Muscle layer of colon (tissue), 2 donors: ENCODE measurements around the gene USP8.
"Not testable (repeated sequence)": the region's sequence is repeated elsewhere in the genome, so short reads cannot be mapped to it uniquely, and the experiment has no call there.

Experiments
- H3K27ac ChIP-seq: one replicate; pipeline ENCODE4 v1.7.0; 2013; ENCODE audit warnings: low read depth, mild to moderate bottlenecking, low read length, moderate library complexity
- H3K27me3 ChIP-seq, 2 donors: one replicate each; pipeline ENCODE4 v1.7.0; 2013; ENCODE audit warnings: low read length in 2 of 2, mild to moderate bottlenecking in 2 of 2; ENCODE audit not compliant: insufficient read depth in 2 of 2, control insufficient read depth in 1 of 2
- H3K36me3 ChIP-seq: one replicate; pipeline ENCODE4 v1.7.0; 2013; ENCODE audit warnings: mild to moderate bottlenecking, low read length; ENCODE audit not compliant: insufficient read depth
- H3K4me1 ChIP-seq: one replicate; pipeline ENCODE4 v1.7.0; 2013; ENCODE audit warnings: mild to moderate bottlenecking, low read length; ENCODE audit not compliant: insufficient read depth
- H3K4me3 ChIP-seq, 2 donors: one replicate each; pipeline ENCODE4 v1.7.0; 2013; ENCODE audit warnings: low read length in 2 of 2, low read depth in 1 of 2, mild to moderate bottlenecking in 1 of 2, moderate library complexity in 1 of 2
- H3K9ac ChIP-seq: one replicate; pipeline ENCODE4 v1.7.0; 2013; ENCODE audit warnings: low read length
- H3K9me3 ChIP-seq: one replicate; pipeline ENCODE4 v1.7.0; 2013; ENCODE audit warnings: mild to moderate bottlenecking, low read length
- donor health status: abdominal sarcoma.
- donor health status: Adenocarcinoma of cecum.

Gene USP8

DNA sequence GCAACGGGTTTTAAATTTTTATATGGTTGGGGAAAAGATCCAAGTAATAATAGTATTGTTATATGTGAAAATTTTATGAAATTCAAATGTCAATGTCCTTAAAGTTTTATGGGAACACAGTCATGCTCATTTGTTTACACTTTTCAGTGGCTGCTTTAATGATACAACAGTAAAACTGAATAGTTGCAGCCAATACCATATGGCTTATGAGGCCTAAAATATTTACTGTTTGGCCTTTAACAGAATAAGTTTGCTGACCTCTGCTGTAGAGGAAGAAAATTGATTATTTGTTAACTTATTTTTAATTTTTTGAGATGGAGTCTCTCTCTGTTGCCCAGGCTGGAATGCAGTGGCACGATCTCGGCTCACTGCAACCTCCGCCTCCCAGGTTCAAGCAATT, 77.6 kb downstream of the USP8 start:
- H3K27ac ChIP-seq = no peak overlapping the region
- H3K36me3 ChIP-seq = peaks cover 32% of the 10 kb centered on the region
- no peak overlapping the region for H3K9ac ChIP-seq
- no peak overlapping the region for H3K4me3 ChIP-seq
- H3K27me3 ChIP-seq = no peaks in the 10 kb centered on the region
- H3K4me1 ChIP-seq = no peaks in the 10 kb centered on the region
- H3K9me3 ChIP-seq = no peaks in the 10 kb centered on the region

- Histone ChIP-seq H3K27ac (no peak overlapping the region), H3K9ac (no peak overlapping the region), H3K27me3 (no peaks in the 10 kb centered on the region), H3K4me3 (no peak overlapping the region), H3K9me3 (no peaks in the 10 kb centered on the region), H3K4me1 (no peaks in the 10 kb centered on the region), H3K36me3 (peaks cover 26% of the 10 kb centered on the region)
These were observed 78.9 kb downstream of the USP8 start for GRCh38 chr15:50503144-50503543.

GRCh38 chr15:50505656-50506055, 81.5 kb downstream of the USP8 start:
- H3K27me3 ChIP-seq, H3K27ac ChIP-seq, H3K36me3 ChIP-seq, H3K4me1 ChIP-seq, H3K9me3 ChIP-seq, H3K9ac ChIP-seq, H3K4me3 ChIP-seq: not testable (repeated sequence)

DNA sequence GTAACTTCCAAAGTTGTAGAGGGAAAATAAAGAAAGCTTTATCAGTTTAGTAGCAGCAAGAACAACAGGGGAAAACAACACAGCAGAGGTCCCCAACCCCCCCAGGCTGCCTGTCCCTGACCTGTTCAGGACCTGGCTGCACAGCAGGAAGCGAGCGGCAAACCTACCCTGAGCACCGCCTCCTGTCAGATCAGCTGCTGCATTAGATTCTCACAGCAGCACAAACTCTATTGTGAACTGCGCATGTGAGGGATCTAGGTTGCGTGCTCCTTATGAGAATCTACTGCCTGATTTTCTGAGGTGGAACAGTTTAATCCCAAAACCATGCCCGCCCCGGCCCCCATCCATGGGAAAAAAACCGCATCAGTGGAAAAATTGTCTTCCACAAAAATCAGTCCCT, 81.9 kb downstream of the USP8 start:
- Histone ChIP-seq H3K4me3 (no peak overlapping the region), H3K4me1 (no peaks in the 10 kb centered on the region), H3K9me3 (no peaks in the 10 kb centered on the region), H3K27ac (no peak overlapping the region), H3K9ac (no peak overlapping the region), H3K36me3 (peaks cover 5% of the 10 kb centered on the region), H3K27me3 (no peaks in the 10 kb centered on the region)

- H3K4me1 ChIP-seq = no peaks in the 10 kb centered on the region
- no peaks in the 10 kb centered on the region for H3K36me3 ChIP-seq
These were observed 88.8 kb downstream of the USP8 start for GRCh38 chr15:50513001-50513400.

DNA sequence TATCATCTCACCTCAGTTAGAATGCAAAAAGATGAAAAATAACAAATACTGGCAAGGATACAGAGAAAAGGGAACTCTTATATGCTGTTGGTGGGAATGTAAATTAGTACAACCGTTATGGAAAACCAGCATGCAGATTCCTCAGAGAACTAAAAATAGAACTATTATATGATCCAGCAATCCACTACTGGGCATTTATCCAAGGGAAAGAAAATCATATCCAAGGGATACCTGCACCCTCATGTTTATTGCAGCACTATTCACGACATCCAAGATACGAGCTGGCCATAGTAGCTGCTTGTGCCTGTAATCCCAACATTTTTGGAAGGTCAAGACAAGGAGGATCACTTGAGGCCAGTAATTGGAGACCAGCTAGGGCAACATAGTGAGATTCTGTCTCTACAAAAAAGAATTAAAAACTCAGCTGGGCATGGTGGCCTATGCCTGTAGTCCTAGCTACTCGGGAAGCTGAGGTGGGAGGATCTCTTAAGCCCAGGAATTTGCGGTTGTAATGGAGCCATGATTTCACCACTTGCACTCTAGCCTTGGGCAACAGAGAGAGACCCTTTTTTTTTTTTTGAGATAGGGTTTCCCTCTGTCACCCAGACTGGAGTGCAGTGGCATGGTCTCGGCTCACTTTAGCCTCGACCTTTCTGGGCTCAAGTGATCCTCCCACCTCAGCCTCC, 95.7 kb downstream of the USP8 start:
- Histone ChIP-seq H3K27me3 (no peaks in the 10 kb centered on the region), H3K9ac (no peak overlapping the region), H3K36me3 (no peaks in the 10 kb centered on the region), H3K4me1 (no peaks in the 10 kb centered on the region), H3K4me3 (no peak overlapping the region), H3K27ac (no peak overlapping the region), H3K9me3 (peaks cover 4% of the 10 kb centered on the region)

More at GRCh38 chr15:50513001-50513400, 88.8 kb downstream of the USP8 start:
- Histone ChIP-seq H3K27ac (no peak overlapping the region), H3K9me3 (peaks cover 4% of the 10 kb centered on the region), H3K27me3 (no peaks in the 10 kb centered on the region), H3K4me3 (no peak overlapping the region), H3K9ac (no peak overlapping the region)

DNA sequence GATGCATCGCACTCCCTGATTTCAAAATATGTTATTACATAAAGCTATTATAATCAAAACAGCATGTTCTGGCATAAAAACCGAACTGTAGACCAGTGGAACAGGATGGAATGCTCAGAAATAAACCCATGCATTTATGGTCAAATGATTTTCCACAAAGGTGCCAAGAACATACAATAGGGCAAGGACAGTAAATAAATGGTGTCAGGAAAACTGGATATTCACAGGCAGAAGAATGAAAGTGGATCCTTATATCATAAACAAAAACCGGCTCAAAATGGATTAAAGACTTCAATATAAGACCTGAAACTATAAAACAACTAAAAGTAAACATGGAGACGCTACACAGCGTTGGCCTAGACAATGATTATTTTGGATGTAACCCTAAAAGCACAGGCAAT, 99.6 kb downstream of the USP8 start:
- H3K4me1 ChIP-seq = no peaks in the 10 kb centered on the region
- H3K27ac ChIP-seq = no peak overlapping the region

GRCh38 chr15:50531163-50531562, 107.0 kb downstream of the USP8 start:
- Histone ChIP-seq H3K9ac (no peak overlapping the region), H3K27me3 (no peaks in the 10 kb centered on the region), H3K27ac (no peak overlapping the region), H3K4me1 (no peaks in the 10 kb centered on the region), H3K36me3 (no peaks in the 10 kb centered on the region), H3K4me3 (no peak overlapping the region), H3K9me3 (no peaks in the 10 kb centered on the region)

More for the DNA sequence above, 99.6 kb downstream of the USP8 start:
- no peaks in the 10 kb centered on the region for H3K27me3 ChIP-seq
- H3K4me3 ChIP-seq = no peak overlapping the region
- H3K9ac ChIP-seq = no peak overlapping the region
- H3K9me3 ChIP-seq = no peaks in the 10 kb centered on the region
- no peaks in the 10 kb centered on the region for H3K36me3 ChIP-seq

- Histone ChIP-seq H3K4me3 (no peak overlapping the region), H3K9ac (no peak overlapping the region), H3K4me1 (no peaks in the 10 kb centered on the region), H3K27me3 (no peaks in the 10 kb centered on the region), H3K36me3 (no peaks in the 10 kb centered on the region), H3K27ac (no peak overlapping the region), H3K9me3 (no peaks in the 10 kb centered on the region)
These were observed 107.6 kb downstream of the USP8 start for GRCh38 chr15:50531766-50532165.

- H3K9ac ChIP-seq = no peak overlapping the region
- no peaks in the 10 kb centered on the region for H3K9me3 ChIP-seq
- no peak overlapping the region for H3K27ac ChIP-seq
- H3K36me3 ChIP-seq = no peaks in the 10 kb centered on the region
- H3K4me3 ChIP-seq = no peak overlapping the region
- H3K27me3 ChIP-seq = no peaks in the 10 kb centered on the region
- no peaks in the 10 kb centered on the region for H3K4me1 ChIP-seq
These were observed 118.6 kb downstream of the USP8 start for GRCh38 chr15:50542887-50543210.

DNA sequence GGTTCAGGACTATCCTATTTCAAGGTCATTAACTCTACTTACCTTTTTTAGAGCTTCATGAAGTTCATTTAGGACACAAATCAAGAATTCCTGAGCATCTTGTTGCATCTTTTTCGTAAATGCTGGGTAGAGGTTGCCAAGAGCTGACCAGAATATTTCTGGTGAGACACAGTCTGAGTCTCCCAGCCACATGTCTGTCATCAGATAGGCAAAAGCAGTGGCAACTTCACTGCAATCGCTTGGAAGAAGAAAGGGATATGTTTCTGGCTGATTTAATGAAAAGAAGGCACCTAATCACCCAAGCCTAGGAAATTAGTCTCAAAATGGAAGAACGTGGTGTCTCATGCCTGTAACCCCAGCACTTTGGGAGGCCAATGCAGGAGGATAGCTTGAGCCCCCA, 119.4 kb downstream of the USP8 start:
- no peaks in the 10 kb centered on the region for H3K27me3 ChIP-seq
- no peaks in the 10 kb centered on the region for H3K4me1 ChIP-seq
- H3K36me3 ChIP-seq = no peaks in the 10 kb centered on the region
- no peak overlapping the region for H3K9ac ChIP-seq
- no peak overlapping the region for H3K4me3 ChIP-seq
- H3K9me3 ChIP-seq = no peaks in the 10 kb centered on the region
- H3K27ac ChIP-seq = no peak overlapping the region

GRCh38 chr15:50544368-50544767, 120.2 kb downstream of the USP8 start:
- Histone ChIP-seq H3K9me3 (no peaks in the 10 kb centered on the region), H3K36me3 (no peaks in the 10 kb centered on the region), H3K27me3 (no peaks in the 10 kb centered on the region), H3K27ac (no peak overlapping the region), H3K4me1 (no peaks in the 10 kb centered on the region), H3K4me3 (no peak overlapping the region), H3K9ac (no peak overlapping the region)
